Measurements from ENCODE around the gene PSTPIP2. TPM values are rescaled to one million over a fixed set of nuclear protein-coding genes. Genes with fewer than 3 reads are reported as not detected.

The PSTPIP2 gene
- total and polyA plus RNA-seq, 2 experiments from 2014 or later = 11.9 to 24.5 TPM

GRCh38 chr18:45951016-45951714 lies 120.9 kb downstream of the PSTPIP2 start:
- Histone ChIP-seq H2AFZ (no peak overlapping the region), H3K4me3 (no peak overlapping the region), H3K79me2 (peaks cover 6% of the 10 kb centered on the region), H3K36me3 (replicated peaks; ENCODE audit: insufficient read depth, low read depth) (no peaks in the 10 kb centered on the region), H4K20me1 (ENCODE audit: insufficient read depth, poor library complexity, severe bottlenecking) (peaks cover 4% of the 10 kb centered on the region), H3K4me2 (no peak overlapping the region), H3K9me2 (replicated peaks; ENCODE audit: insufficient read depth) (no peaks in the 10 kb centered on the region), H3K4me1 (ENCODE audit: insufficient read depth) (no peaks in the 10 kb centered on the region), H3K27me3 (no peaks in the 10 kb centered on the region), H3K9me3 (ENCODE audit: low read depth) (no peaks in the 10 kb centered on the region), H3K27ac (peak overlapping the region; percentile 32)
- TF ChIP-seq CTCF (IDR thresholded peaks at IDR 0.05; ENCODE audit: poor library complexity) = no peak
- TF ChIP-seq EZH2 (IDR thresholded peaks at IDR 0.05; ENCODE audit: borderline replicate concordance) = no peak
- no peak for TF ChIP-seq EZH2phosphoT487 (IDR thresholded peaks at IDR 0.05; ENCODE audit: low read depth, severe bottlenecking, unreplicated experiment)
- 82% methylated on average over 4 of the region's 4 CpGs for WGBS (ENCODE audit: low lambda C conversion rate, missing lambda C conversion rate)
- peak; percentile 22 for DNase-seq (ENCODE audit: low spot score)

GRCh38 chr18:45945669-45946068 lies 126.4 kb downstream of the PSTPIP2 start:
- H3K36me3 ChIP-seq (replicated peaks; ENCODE audit: insufficient read depth, low read depth) = no peaks in the 10 kb centered on the region
- H3K27ac ChIP-seq = no peak overlapping the region

GRCh38 chr18:45940724-45941123 lies 131.3 kb downstream of the PSTPIP2 start:
- DNase-seq (ENCODE audit: low spot score) = no peak
- H3K4me2 ChIP-seq = no peak overlapping the region
- no peaks in the 10 kb centered on the region for H3K4me1 ChIP-seq (ENCODE audit: insufficient read depth)
- no peaks in the 10 kb centered on the region for H3K79me2 ChIP-seq
- no peaks in the 10 kb centered on the region for H3K9me3 ChIP-seq (ENCODE audit: low read depth)
- no peaks in the 10 kb centered on the region for H3K9me2 ChIP-seq (replicated peaks; ENCODE audit: insufficient read depth)
- H4K20me1 ChIP-seq (ENCODE audit: insufficient read depth, poor library complexity, severe bottlenecking) = no peaks in the 10 kb centered on the region
- TF ChIP-seq EZH2 (IDR thresholded peaks at IDR 0.05; ENCODE audit: borderline replicate concordance) = no peak
- no peak for TF ChIP-seq EZH2phosphoT487 (IDR thresholded peaks at IDR 0.05; ENCODE audit: low read depth, severe bottlenecking, unreplicated experiment)
- no peak for TF ChIP-seq CTCF (IDR thresholded peaks at IDR 0.05; ENCODE audit: poor library complexity)
- no peaks in the 10 kb centered on the region for H3K27me3 ChIP-seq
- WGBS (ENCODE audit: low lambda C conversion rate, missing lambda C conversion rate) = 93% methylated on average over 2 of the region's 2 CpGs
- H2AFZ ChIP-seq = no peak overlapping the region
- H3K36me3 ChIP-seq (replicated peaks; ENCODE audit: insufficient read depth, low read depth) = no peaks in the 10 kb centered on the region
- H3K27ac ChIP-seq = no peak overlapping the region
- H3K4me3 ChIP-seq = no peak overlapping the region

More at GRCh38 chr18:45945669-45946068, 126.4 kb downstream of the PSTPIP2 start:
- Histone ChIP-seq H4K20me1 (ENCODE audit: insufficient read depth, poor library complexity, severe bottlenecking) (no peaks in the 10 kb centered on the region), H3K4me2 (no peak overlapping the region), H3K4me3 (no peak overlapping the region), H3K9me3 (ENCODE audit: low read depth) (no peaks in the 10 kb centered on the region), H2AFZ (no peak overlapping the region), H3K9me2 (replicated peaks; ENCODE audit: insufficient read depth) (no peaks in the 10 kb centered on the region), H3K27me3 (no peaks in the 10 kb centered on the region), H3K79me2 (no peaks in the 10 kb centered on the region), H3K4me1 (ENCODE audit: insufficient read depth) (no peaks in the 10 kb centered on the region)
- no peak for DNase-seq (ENCODE audit: low spot score)
- 94% methylated on average over 5 of the region's 5 CpGs for WGBS (ENCODE audit: low lambda C conversion rate, missing lambda C conversion rate)
- TF ChIP-seq EZH2 (IDR thresholded peaks at IDR 0.05; ENCODE audit: borderline replicate concordance) (no peak), CTCF (IDR thresholded peaks at IDR 0.05; ENCODE audit: poor library complexity) (no peak), EZH2phosphoT487 (IDR thresholded peaks at IDR 0.05; ENCODE audit: low read depth, severe bottlenecking, unreplicated experiment) (no peak)

Measured in hepatocyte (in vitro differentiated cells).